Sigmoid colon (tissue), 7 donors: ENCODE data around the gene OPRD1. TPM values are rescaled to one million over a fixed set of nuclear protein-coding genes. Genes with fewer than 3 reads are reported as not detected.

Source experiments
- DNase-seq: peaks from one replicate; pipeline ENCODE4 v3.0.0-alpha.2; 2019
- H3K27ac ChIP-seq, 4 donors: fragments of 200-600 bp; sonication (generic); one replicate each; pipeline ENCODE4 v1.5.1; 2016 to 2019; ENCODE audit warnings: mild to moderate bottlenecking in 1 of 4
- H3K27me3 ChIP-seq, 3 donors: fragments of 200-600 bp; sonication (generic); one replicate each; pipeline ENCODE4 v1.5.1; 2019; ENCODE audit warnings: mild to moderate bottlenecking in 1 of 3
- H3K36me3 ChIP-seq, 4 donors: fragments of 200-600 bp; sonication (generic); one replicate each; pipeline ENCODE4 v1.5.1; 2016 to 2019
- H3K4me1 ChIP-seq, 4 donors: fragments of 200-600 bp; sonication (generic); one replicate each; pipeline ENCODE4 v1.5.1; 2017 to 2019
- H3K4me3 ChIP-seq, 4 donors: fragments of 200-600 bp; sonication (generic); one replicate each; pipeline ENCODE4 v1.5.1; 2017 to 2019; ENCODE audit warnings: mild to moderate bottlenecking in 2 of 4, moderate library complexity in 1 of 4
- H3K9me3 ChIP-seq, 4 donors: fragments of 200-600 bp in 3 of 4; sonication (generic) in 3 of 4; one replicate each; pipeline versions ENCODE4 v1.5.1 to v1.6.1; 2013 to 2019
- EP300 ChIP-seq, 4 donors: sonication (generic); formaldehyde crosslinking; IDR thresholded peaks; one replicate each; pipeline ENCODE4 v1.6.1; 2017; ENCODE audit warnings: antibody characterized with exemption in 4 of 4
- POLR2A ChIP-seq, 2 donors: fragments of 450-650 bp; IDR thresholded peaks; one replicate each; pipeline ENCODE4 v1.6.1; 2016; ENCODE audit warnings: antibody characterized with exemption in 2 of 2, mild to moderate bottlenecking in 2 of 2, moderate library complexity in 2 of 2
- POLR2AphosphoS5 ChIP-seq, 4 donors: sonication (generic); formaldehyde crosslinking; IDR thresholded peaks; one replicate each; pipeline ENCODE4 v1.6.1; 2017; ENCODE audit warnings: antibody characterized with exemption in 4 of 4
- WGBS, 2 donors: extraction: QIAGEN DNeasy Blood & Tissue Kit; methylation state at CpG; one replicate each; pipeline ENCODE4 v1.1.7; 2013; 5-methylcytosine and 5-hydroxymethylcytosine counted together
- intact Hi-C: fragments of 100-400 bp; cut with DNase I; formaldehyde crosslinking; loops from one replicate; pipeline ENCODE4 v1.15.1; 2023
- polyA plus RNA-seq, 3 donors: library from polyadenylated mRNA; stranded (reverse); fragments of 200-250 nt; gene quantifications; one replicate each; pipeline ENCODE4 v1.2.3, GENCODE V29; 2013
- total RNA-seq, 4 donors: library from RNA; depleted of rRNA; stranded (reverse); fragments of >200 nt; gene quantifications; one replicate each; pipeline ENCODE4 v1.1.0, GENCODE V29; 2016
- TF ChIP-seq, protein P1 (sequence below), 4 experiments: fragments of 450-650 bp in 3 of 4; fragments of 200-600 bp in 1 of 4; IDR thresholded peaks; one replicate each; pipeline ENCODE4 v1.5.1; 2016 to 2019; ENCODE audit warnings: antibody characterized with exemption in 4 of 4, mild to moderate bottlenecking in 3 of 4, moderate library complexity in 2 of 4
- donor health status: healthy with polysubstance abuse.
- donor health status: Bipolar disorder and iron deficiency.
- donor health status: healthy.

The OPRD1 gene
- total and polyA plus RNA-seq, 7 donors: under 0.01 to 1.8 (median 0.42) TPM; not detected in 1

DNA sequence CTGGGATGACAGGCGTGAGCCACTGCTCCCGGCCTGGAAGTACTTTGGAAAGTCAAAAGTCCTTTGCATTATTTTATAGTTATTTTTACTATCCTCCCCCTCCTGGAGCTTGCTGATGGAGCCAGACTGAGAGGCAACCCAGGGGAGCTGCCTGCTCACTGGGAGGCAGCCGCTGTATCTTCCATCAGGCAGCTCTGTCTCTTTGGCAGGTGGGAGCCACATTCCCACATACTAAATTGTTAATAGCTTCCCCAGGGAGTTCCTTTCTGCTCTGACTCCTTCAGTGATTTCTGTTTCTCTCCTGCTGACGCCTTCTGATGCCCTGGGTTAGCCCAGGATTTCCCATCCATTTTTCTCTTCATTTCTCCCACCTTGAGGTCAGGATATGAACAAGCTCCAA, 4.9 kb upstream of the OPRD1 start:
- 48 to 62% methylated on average over 4 of the region's 4 CpGs for WGBS, 2 donors
- intact Hi-C loops: no loop called here
- no peak for TF ChIP-seq EP300 (IDR thresholded peaks at IDR 0.05)
- TF ChIP-seq, protein P1, sequence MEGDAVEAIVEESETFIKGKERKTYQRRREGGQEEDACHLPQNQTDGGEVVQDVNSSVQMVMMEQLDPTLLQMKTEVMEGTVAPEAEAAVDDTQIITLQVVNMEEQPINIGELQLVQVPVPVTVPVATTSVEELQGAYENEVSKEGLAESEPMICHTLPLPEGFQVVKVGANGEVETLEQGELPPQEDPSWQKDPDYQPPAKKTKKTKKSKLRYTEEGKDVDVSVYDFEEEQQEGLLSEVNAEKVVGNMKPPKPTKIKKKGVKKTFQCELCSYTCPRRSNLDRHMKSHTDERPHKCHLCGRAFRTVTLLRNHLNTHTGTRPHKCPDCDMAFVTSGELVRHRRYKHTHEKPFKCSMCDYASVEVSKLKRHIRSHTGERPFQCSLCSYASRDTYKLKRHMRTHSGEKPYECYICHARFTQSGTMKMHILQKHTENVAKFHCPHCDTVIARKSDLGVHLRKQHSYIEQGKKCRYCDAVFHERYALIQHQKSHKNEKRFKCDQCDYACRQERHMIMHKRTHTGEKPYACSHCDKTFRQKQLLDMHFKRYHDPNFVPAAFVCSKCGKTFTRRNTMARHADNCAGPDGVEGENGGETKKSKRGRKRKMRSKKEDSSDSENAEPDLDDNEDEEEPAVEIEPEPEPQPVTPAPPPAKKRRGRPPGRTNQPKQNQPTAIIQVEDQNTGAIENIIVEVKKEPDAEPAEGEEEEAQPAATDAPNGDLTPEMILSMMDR (IDR thresholded peaks at IDR 0.05): no peak
- TF ChIP-seq POLR2A (IDR thresholded peaks at IDR 0.05): no peak
- no peak for TF ChIP-seq POLR2AphosphoS5 (IDR thresholded peaks at IDR 0.05)

DNA sequence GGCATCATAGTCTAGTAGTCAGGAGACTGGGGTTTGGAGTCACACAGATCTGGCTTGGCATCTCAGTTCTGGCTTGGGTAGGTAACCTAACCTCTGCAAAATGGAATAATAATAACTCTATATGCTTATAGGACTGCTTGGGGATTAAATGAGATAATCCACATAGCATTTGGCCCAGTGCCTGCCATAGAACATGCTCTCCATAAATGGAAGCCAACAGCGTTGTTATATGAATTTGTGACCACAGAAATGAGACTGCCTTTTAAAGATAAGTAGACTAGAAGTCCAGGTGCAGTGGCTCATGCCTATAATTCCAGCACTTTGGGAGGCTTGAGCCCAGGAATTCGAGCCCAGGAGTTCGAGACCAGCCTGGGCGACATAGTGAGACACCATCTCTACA, 4.0 kb upstream of the OPRD1 start:
- Histone ChIP-seq H3K27me3 (peaks cover 9 to 36% (median 15%) of the 10 kb centered on the region in 3 donors), H3K4me3 (no peak overlapping the region)
- intact Hi-C loops: no loop called here

More for the DNA sequence above, 4.9 kb upstream of the OPRD1 start:
- Histone ChIP-seq H3K4me3 (no peak overlapping the region), H3K9me3 (no peaks in the 10 kb centered on the region), H3K36me3 (no peaks in the 10 kb centered on the region), H3K4me1 (peaks cover 0 to 2% (median 0%) of the 10 kb centered on the region in 4 donors), H3K27ac (no peak overlapping the region), H3K27me3 (peaks cover 4 to 26% (median 9%) of the 10 kb centered on the region in 3 donors)
- no peak for DNase-seq

DNA sequence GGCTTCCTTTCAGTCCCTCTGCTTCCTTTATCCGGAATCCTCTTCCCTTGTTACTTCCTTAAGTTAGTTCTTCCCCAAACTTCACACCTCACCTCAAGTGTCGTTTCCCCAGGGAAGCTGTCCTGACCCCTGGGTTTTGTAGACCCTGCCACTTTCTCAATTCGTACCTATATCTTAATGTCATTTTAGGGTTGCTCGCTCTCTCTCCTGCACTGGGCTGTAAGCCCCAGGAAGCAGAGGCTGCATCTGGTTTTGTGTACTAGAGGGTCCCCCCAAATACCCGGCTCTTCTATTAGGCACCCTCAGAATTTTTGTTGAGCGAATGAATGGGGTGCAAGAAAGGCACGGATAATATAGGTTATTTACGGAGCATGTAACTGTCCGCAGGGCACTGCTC, 603 bp upstream of the OPRD1 start:
- H3K27me3 ChIP-seq: peaks cover 9 to 66% (median 28%) of the 10 kb centered on the region in 3 donors
- no peak overlapping the region for H3K4me3 ChIP-seq
- peaks cover 0 to 6% (median 1%) of the 10 kb centered on the region in 4 donors for H3K4me1 ChIP-seq
- intact Hi-C loops: no loop called here
- WGBS, 2 donors: 64 to 69% methylated on average over 9 of the region's 9 CpGs
- no peaks in the 10 kb centered on the region for H3K36me3 ChIP-seq
- TF ChIP-seq EP300 (IDR thresholded peaks at IDR 0.05) (no peak), POLR2AphosphoS5 (IDR thresholded peaks at IDR 0.05) (no peak), POLR2A (IDR thresholded peaks at IDR 0.05) (no peak)
- TF ChIP-seq, protein P1 (IDR thresholded peaks at IDR 0.05): no peak
- no peak for DNase-seq
- H3K9me3 ChIP-seq: no peaks in the 10 kb centered on the region
- H3K27ac ChIP-seq: no peak overlapping the region

More for the DNA sequence above, 4.0 kb upstream of the OPRD1 start:
- H3K36me3 ChIP-seq: no peaks in the 10 kb centered on the region
- TF ChIP-seq EP300 (IDR thresholded peaks at IDR 0.05): no peak
- TF ChIP-seq, protein P1 (IDR thresholded peaks at IDR 0.05): no peak
- no peak for TF ChIP-seq POLR2AphosphoS5 (IDR thresholded peaks at IDR 0.05)
- no peak for TF ChIP-seq POLR2A (IDR thresholded peaks at IDR 0.05)
- H3K27ac ChIP-seq: no peak overlapping the region
- WGBS, 2 donors: 75 to 83% methylated on average over 4 of the region's 4 CpGs
- H3K4me1 ChIP-seq: peaks cover 0 to 6% (median 1%) of the 10 kb centered on the region in 4 donors
- no peaks in the 10 kb centered on the region for H3K9me3 ChIP-seq
- no peak for DNase-seq

DNA sequence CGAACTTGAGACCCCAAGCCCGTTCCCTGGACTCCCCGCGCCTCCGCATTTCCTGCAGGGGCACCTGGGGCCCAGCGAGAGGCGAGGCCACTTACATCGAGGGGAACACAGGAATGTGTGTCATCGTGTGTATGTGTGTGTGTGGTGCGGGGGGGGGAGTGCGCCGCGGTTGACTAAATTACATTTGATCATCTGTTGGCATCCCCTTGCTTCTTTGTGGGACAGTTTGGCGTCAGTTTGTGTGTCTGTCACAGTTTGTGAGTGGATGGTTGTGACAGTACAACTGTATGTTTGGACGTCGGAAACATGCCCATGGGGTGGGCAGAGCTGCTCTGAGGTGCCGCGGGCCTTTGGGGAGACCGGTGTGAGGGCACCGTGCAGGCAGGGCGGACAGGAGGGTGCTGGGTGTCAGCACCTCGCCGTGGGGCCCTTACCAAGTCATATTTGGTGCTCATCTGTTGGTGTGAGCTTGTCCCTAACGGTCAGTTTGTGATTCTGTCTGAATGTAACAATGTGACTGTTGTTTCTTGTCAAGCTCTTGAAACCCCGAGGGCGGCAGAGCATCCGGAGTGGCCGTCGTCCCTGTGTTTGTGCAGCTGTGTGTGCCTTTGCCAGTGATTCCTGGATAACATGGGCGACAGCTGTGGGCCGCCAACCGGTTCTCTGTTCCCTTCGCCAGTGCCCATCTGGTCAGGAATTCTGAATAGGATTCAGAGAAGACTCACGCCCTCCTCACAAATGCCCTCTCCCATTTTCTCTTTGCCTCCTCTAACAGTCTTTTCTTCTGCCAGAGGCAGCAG, 899 bp downstream of the OPRD1 start:
- 21 to 42% methylated on average over 34 of the region's 34 CpGs for WGBS, 2 donors
- Histone ChIP-seq H3K4me3 (no peak overlapping the region), H3K9me3 (no peaks in the 10 kb centered on the region), H3K27me3 (peaks cover 9 to 80% (median 34%) of the 10 kb centered on the region in 3 donors), H3K4me1 (peaks cover 0 to 6% (median 1%) of the 10 kb centered on the region in 4 donors), H3K27ac (no peak overlapping the region), H3K36me3 (no peaks in the 10 kb centered on the region)
- intact Hi-C loops: no loop called here
- DNase-seq: no peak
- TF ChIP-seq, protein P1 (IDR thresholded peaks at IDR 0.05): no peak
- no peak for TF ChIP-seq EP300 (IDR thresholded peaks at IDR 0.05)
- no peak for TF ChIP-seq POLR2A (IDR thresholded peaks at IDR 0.05)
- no peak for TF ChIP-seq POLR2AphosphoS5 (IDR thresholded peaks at IDR 0.05)
